ENCODE results near the gene ETNPPL. TPM values are rescaled to one million over a fixed set of nuclear protein-coding genes. Genes with fewer than 3 reads are reported as not detected.
A peak's percentile ranks its signal among the peaks of the same experiment; 100 is the strongest.

Gene ETNPPL
- total RNA-seq (under 1 TPM in 1 of 6 donors, not detected in 5; 0.25 TPM), polyA plus RNA-seq (not detected)

GRCh38 chr4:108762559-108763225 lies at the start of gene ETNPPL:
TSS of gene ETNPPL (minus strand) at chr4:108763053. CDS start at chr4:108762898, 155 bp downstream.
- intact Hi-C loops (cut with DNase I), result no loop called here
- no peak for TF ChIP-seq CTCF (IDR thresholded peaks at IDR 0.05)
- no peak for FAIRE-seq
- no peaks in the 10 kb centered on the region for H3K9me3 ChIP-seq
- H3K4me1 ChIP-seq, result no peaks in the 10 kb centered on the region
- H3K27ac ChIP-seq, result no peak within 1 kb of the TSS
- peaks cover 0 to 15% (median 3%) of the 10 kb centered on the region in 4 donors for H3K27me3 ChIP-seq
- H3K4me3 ChIP-seq, result peak within 1 kb of the TSS; percentile 19 to 61 (median 38)
- 0% methylated on average over 61 of the region's 61 CpGs for WGBS, 2 donors
- H3K36me3 ChIP-seq, result no peaks in the 10 kb centered on the region
- DNase-seq, result peak; percentile 5 to 71 (median 28)
- peak; percentile 79 to 91 (median 84) for ATAC-seq

- ATAC-seq, result no peak
- intact Hi-C loops (cut with DNase I), result no loop called here
- Histone ChIP-seq H3K36me3 (no peaks in the 10 kb centered on the region), H3K4me1 (no peaks in the 10 kb centered on the region), H3K27ac (no peak overlapping the region), H3K9me3 (no peaks in the 10 kb centered on the region), H3K27me3 (no peaks in the 10 kb centered on the region), H3K4me3 (no peak overlapping the region)
- no peak for DNase-seq
- no peak for FAIRE-seq
- no peak for TF ChIP-seq CTCF (IDR thresholded peaks at IDR 0.05)
- 85 to 98% methylated on average over 1 of the region's 1 CpG for WGBS, 2 donors
Measured at GRCh38 chr4:108811486-108811885, 48.6 kb upstream of the ETNPPL start.

- DNase-seq, result no peak
- no peak for TF ChIP-seq CTCF (IDR thresholded peaks at IDR 0.05)
- H3K27ac ChIP-seq, result no peak overlapping the region
- H3K9me3 ChIP-seq, result no peaks in the 10 kb centered on the region
- no peaks in the 10 kb centered on the region for H3K36me3 ChIP-seq
- ATAC-seq, result no peak
- H3K4me1 ChIP-seq, result no peaks in the 10 kb centered on the region
- H3K27me3 ChIP-seq, result no peaks in the 10 kb centered on the region
- intact Hi-C loops (cut with DNase I), result no loop called here
- no peak overlapping the region for H3K4me3 ChIP-seq
- no peak for FAIRE-seq
- WGBS, 2 donors, result 86 to 91% methylated on average over 1 of the region's 1 CpG
Measured at GRCh38 chr4:108810087-108810486, 47.2 kb upstream of the ETNPPL start.

- H3K4me1 ChIP-seq, result no peaks in the 10 kb centered on the region
- DNase-seq, result no peak
- no peaks in the 10 kb centered on the region for H3K9me3 ChIP-seq
- no peaks in the 10 kb centered on the region for H3K36me3 ChIP-seq
- no peak for FAIRE-seq
- WGBS, 2 donors, result 70 to 80% methylated on average over 5 of the region's 5 CpGs
- no peak overlapping the region for H3K27ac ChIP-seq
- H3K27me3 ChIP-seq, result no peaks in the 10 kb centered on the region
- no peak overlapping the region for H3K4me3 ChIP-seq
- no peak for TF ChIP-seq CTCF (IDR thresholded peaks at IDR 0.05)
- intact Hi-C loops (cut with DNase I), result no loop called here
- no peak for ATAC-seq
Measured at GRCh38 chr4:108804648-108805273, 41.9 kb upstream of the ETNPPL start.

- no peak for TF ChIP-seq CTCF (IDR thresholded peaks at IDR 0.05)
- Histone ChIP-seq H3K4me3 (no peak overlapping the region), H3K9me3 (no peaks in the 10 kb centered on the region), H3K4me1 (no peaks in the 10 kb centered on the region), H3K36me3 (no peaks in the 10 kb centered on the region), H3K27me3 (peaks cover 0 to 4% (median 0%) of the 10 kb centered on the region in 4 donors), H3K27ac (no peak overlapping the region)
- intact Hi-C loops (cut with DNase I), result no loop called here
- ATAC-seq (no peak), FAIRE-seq (no peak), DNase-seq (no peak)
- WGBS, 2 donors, result 74 to 91% methylated on average over 5 of the region's 5 CpGs
Measured at GRCh38 chr4:108799306-108799705, 36.5 kb upstream of the ETNPPL start.

All from pancreas (tissue), 10 donors.